Measurements from ENCODE around the gene AHCY.

DNA sequence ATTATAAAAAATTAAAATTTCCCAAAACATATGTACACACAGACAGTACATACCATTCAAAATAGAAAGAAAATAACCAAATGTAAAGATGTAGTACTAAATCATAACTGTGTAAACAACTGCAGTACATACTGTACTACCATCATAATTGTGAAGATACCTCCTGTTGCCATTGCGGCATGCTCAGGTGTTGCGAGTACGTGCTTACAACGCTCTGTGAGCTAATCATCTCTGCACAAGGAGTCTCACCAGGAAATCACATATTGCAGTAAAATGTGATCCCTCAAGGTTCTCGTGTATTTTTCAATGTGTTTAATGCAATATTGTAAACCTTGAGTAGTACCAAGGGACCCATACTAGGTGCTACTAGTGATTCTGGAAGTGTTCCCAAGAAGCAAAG, 39.0 kb downstream of the AHCY start:
- no peak for TF ChIP-seq EP300 (IDR thresholded peaks at IDR 0.05)
- no peak for TF ChIP-seq POLR2AphosphoS5 (IDR thresholded peaks at IDR 0.05)
